Heart right ventricle (tissue), 16 donors: ENCODE data around the gene IMPG2. TPM values are rescaled to one million over a fixed set of nuclear protein-coding genes. Genes with fewer than 3 reads are reported as not detected.

ENCODE experiments used
- ATAC-seq, 8 donors: fragments of 200-7000 bp; cut with Tn5 transposase; one replicate each; pipeline ENCODE4 v1.9.1; 2020; ENCODE audit warnings: mild to moderate bottlenecking in 8 of 8, moderate library complexity in 8 of 8, moderate number of reproducible peaks in 1 of 8
- DNase-seq, 2 donors: peaks; one replicate each; pipeline ENCODE4 v3.0.0-alpha.2; 2020
- H3K27ac ChIP-seq, 10 donors: fragments of 200-600 bp; sonication (generic) in 2 of 10; one replicate each; pipeline versions ENCODE4 v1.5.0 to v1.8.0; 2020 to 2022; ENCODE audit warnings: mild to moderate bottlenecking in 3 of 10
- H3K27me3 ChIP-seq, 7 donors: fragments of 200-600 bp; one replicate each; pipeline ENCODE4 v1.8.0; 2021 to 2022; ENCODE audit warnings: mild to moderate bottlenecking in 2 of 7
- H3K36me3 ChIP-seq, 9 donors: fragments of 200-600 bp; sonication (generic) in 1 of 9; one replicate each; pipeline versions ENCODE4 v1.5.0 to v1.8.0; 2020 to 2022; ENCODE audit warnings: mild to moderate bottlenecking in 2 of 9
- H3K4me1 ChIP-seq, 9 donors: fragments of 200-600 bp; sonication (generic) in 1 of 9; one replicate each; pipeline versions ENCODE4 v1.5.0 to v1.8.0; 2020 to 2022; ENCODE audit warnings: mild to moderate bottlenecking in 4 of 9
- H3K4me3 ChIP-seq, 10 donors: fragments of 200-600 bp; sonication (generic) in 2 of 10; one replicate each; pipeline versions ENCODE4 v1.5.0 to v1.8.0; 2020 to 2022; ENCODE audit warnings: mild to moderate bottlenecking in 7 of 10, moderate library complexity in 2 of 10
- H3K9me3 ChIP-seq, 11 donors: fragments of 200-600 bp in 10 of 11; sonication (generic) in 2 of 11; one replicate each; pipeline versions ENCODE4 v1.5.0 to v1.8.0; 2013 to 2022; ENCODE audit warnings: mild to moderate bottlenecking in 2 of 11, control low read depth in 1 of 11, moderate library complexity in 1 of 11
- CTCF ChIP-seq, 9 donors: fragments of 200-600 bp; sonication (generic) in 2 of 9; IDR thresholded peaks; one replicate each; pipeline versions ENCODE4 v1.5.0 to v1.8.0; 2021 to 2022; ENCODE audit warnings: antibody characterized with exemption in 9 of 9, mild to moderate bottlenecking in 5 of 9, moderate library complexity in 1 of 9
- WGBS, 2 donors: extraction: QIAGEN DNeasy Blood & Tissue Kit; methylation state at CpG; one replicate each; pipeline ENCODE4 v1.1.7; 2013; ENCODE audit warnings: inconsistent platforms in 1 of 2; 5-methylcytosine and 5-hydroxymethylcytosine counted together
- intact Hi-C, 10 donors: fragments of 100-400 bp; cut with DNase I; formaldehyde crosslinking; loops; one replicate each; pipeline versions ENCODE4 v1.11.1 to v1.14.2; 2022
- polyA plus RNA-seq, 2 donors: library from polyadenylated mRNA; stranded (reverse); fragments of 200-250 nt; gene quantifications; one replicate each; pipeline ENCODE4 v1.2.3, GENCODE V29; 2013
- total RNA-seq, 10 donors: library from RNA; stranded (reverse); fragmentation: NEBNext Ultra II Directional in 3 of 10; extraction: Animal tissue kit (Norgen Biotek cat#: 25700) in 3 of 10; gene quantifications; one replicate each; pipeline versions ENCODE4 v1.2.1 to v1.2.4, GENCODE V29; 2021 to 2023
- donor health status: Arrhythmogenic right ventricular cardiomyopathy.
- donor health status: ischemic (EF 13 %, LVEDD 7.1; RV severe dilation, severe dysfunction).
- donor health status: healthy with polysubstance abuse.
- donor health status: DM: no; HTN: yes; CAD: no.
- donor health status: DM: no; HTN: no; CAD: no.
- donor health status: ischemic (EF 25% LVEDD 6.9; RV normal size, moderate dysfunction).
- donor health status: ischemic (EF 25% LVEDD 5.7; RV mildly dilated, moderate dysfunction).
- donor health status: healthy.
- donor health status: DM: yes; HTN: yes; CAD: no.
- donor health status: Ischemic cardiomyopathy.
- donor health status: ischemic (EF 35%, LVEDD 5.7; RV mildly dilated, moderate dysfunction).
- donor health status: nonischemic (EF 11% LVEDD 7.7; RV severe dilation, severe dysfunction).
- donor health status: DM: yes; HTN: yes; CAD: no.
- donor health status: PGD.
- donor health status: ischemic (EF 29% LVEDD 5.4; RV normal size, mild dysfunction).
- donor health status: nonischemic (EF 23%, LVEDD 6.1; RV moderate dilation, normal function).

IMPG2 gene
- total and polyA plus RNA-seq, 12 donors, result 0.04 to 0.40 (median 0.21) TPM; not detected in 1

- no peak overlapping the region for H3K4me3 ChIP-seq
- TF ChIP-seq CTCF (IDR thresholded peaks at IDR 0.05), result no peak
- ATAC-seq (no peak), DNase-seq (no peak)
- intact Hi-C loops, result loop anchor here in 6 of 10 donors (5.0 to 10.0 kb wide), 4 partner anchors 117 to 725 kb away; no protein-coding TSS in a partner anchor
- 92 to 99% methylated on average over 2 of the region's 2 CpGs for WGBS, 2 donors
- no peaks in the 10 kb centered on the region for H3K4me1 ChIP-seq
- H3K9me3 ChIP-seq, result no peaks in the 10 kb centered on the region
- no peak overlapping the region for H3K27ac ChIP-seq
- no peaks in the 10 kb centered on the region for H3K27me3 ChIP-seq
- H3K36me3 ChIP-seq, result no peaks in the 10 kb centered on the region
Measured at GRCh38 chr3:101189796-101190195, 130.6 kb downstream of the IMPG2 start.

DNA sequence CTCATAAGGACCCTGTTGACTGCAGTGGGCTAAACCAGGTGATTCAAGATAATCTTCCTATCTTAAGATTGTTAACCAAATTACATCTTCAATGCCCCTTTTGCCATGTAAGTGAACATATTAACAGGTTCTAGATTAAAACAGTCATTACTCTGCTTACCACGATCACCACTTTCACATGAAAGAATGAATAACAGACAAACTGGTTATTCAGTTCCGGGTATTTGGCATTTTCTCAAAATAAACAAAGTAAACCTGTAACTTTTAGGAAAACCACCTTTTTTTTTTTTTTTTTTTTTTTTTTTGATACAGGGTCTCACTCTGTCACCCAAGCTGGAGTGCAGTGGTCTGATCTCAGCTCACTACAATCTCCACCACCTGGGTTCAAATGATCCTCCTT, 131.2 kb downstream of the IMPG2 start:
- no peaks in the 10 kb centered on the region for H3K9me3 ChIP-seq
- ATAC-seq (no peak), DNase-seq (no peak)
- intact Hi-C loops, result loop anchor here in 1 of 10 donors (10.0 kb wide), 1 partner anchor 124 kb away; no protein-coding TSS in a partner anchor
- no peak overlapping the region for H3K4me3 ChIP-seq
- H3K27me3 ChIP-seq, result no peaks in the 10 kb centered on the region
- H3K27ac ChIP-seq, result no peak overlapping the region
- H3K36me3 ChIP-seq, result no peaks in the 10 kb centered on the region
- WGBS, 2 donors, result 78 to 91% methylated on average over 2 of the region's 2 CpGs
- no peak for TF ChIP-seq CTCF (IDR thresholded peaks at IDR 0.05)
- no peaks in the 10 kb centered on the region for H3K4me1 ChIP-seq

DNA sequence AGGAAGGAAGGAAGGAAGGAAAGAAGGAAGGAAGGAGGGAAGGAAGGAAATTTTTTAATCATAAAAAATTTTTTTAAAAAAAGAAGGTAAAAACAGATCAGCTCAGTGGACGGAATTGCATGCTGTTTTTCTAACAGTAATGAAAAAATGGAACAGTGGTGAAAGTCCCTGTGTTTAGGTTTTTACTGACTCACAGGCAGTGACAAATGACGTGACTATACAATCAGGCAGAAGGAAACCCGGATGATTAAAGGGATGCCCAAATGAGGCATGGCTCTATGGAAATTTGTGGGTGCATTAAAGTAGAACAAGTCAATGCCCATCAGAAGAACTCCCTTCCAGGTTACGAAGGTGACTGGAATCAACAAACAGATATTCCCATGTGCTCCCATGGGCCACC, 135.0 kb downstream of the IMPG2 start:
- TF ChIP-seq CTCF (IDR thresholded peaks at IDR 0.05), result no peak
- Histone ChIP-seq H3K27me3 (no peaks in the 10 kb centered on the region), H3K36me3 (no peaks in the 10 kb centered on the region), H3K4me1 (no peaks in the 10 kb centered on the region), H3K27ac (no peak overlapping the region), H3K9me3 (no peaks in the 10 kb centered on the region), H3K4me3 (no peak overlapping the region)
- intact Hi-C loops, result loop anchor here in 1 of 10 donors (10.0 kb wide), 1 partner anchor 121 kb away; no protein-coding TSS in a partner anchor
- ATAC-seq (no peak), DNase-seq (no peak)
- WGBS, 2 donors, result 84 to 86% methylated on average over 4 of the region's 4 CpGs

DNA sequence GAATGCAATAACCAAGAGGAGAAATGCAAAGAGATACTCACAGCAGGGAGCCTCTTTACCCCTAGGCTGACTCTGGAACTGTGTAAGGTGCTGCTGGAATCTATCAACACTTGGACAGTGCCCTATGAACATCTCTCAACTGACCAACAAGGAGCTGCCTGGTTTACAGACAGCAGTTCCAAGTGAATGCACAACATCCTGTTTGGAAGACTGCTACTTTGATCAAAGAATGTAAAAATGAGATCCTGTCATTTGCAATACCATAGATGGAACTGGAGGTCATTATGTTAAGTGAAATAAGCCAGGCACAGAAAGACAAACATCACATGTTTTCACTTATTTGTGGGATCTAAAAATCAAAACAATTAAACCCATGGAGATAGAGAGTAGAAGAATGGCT, 136.3 kb downstream of the IMPG2 start:
- TF ChIP-seq CTCF (IDR thresholded peaks at IDR 0.05), result no peak
- no peak for ATAC-seq
- Histone ChIP-seq H3K4me1 (no peaks in the 10 kb centered on the region), H3K27me3 (no peaks in the 10 kb centered on the region), H3K36me3 (no peaks in the 10 kb centered on the region), H3K4me3 (no peak overlapping the region), H3K27ac (no peak overlapping the region), H3K9me3 (no peaks in the 10 kb centered on the region)
- DNase-seq, result no peak
- intact Hi-C loops, result loop anchor here in 1 of 10 donors (10.0 kb wide), 1 partner anchor 119 kb away; no protein-coding TSS in a partner anchor
